ENCODE data around the gene AK5.

DNA sequence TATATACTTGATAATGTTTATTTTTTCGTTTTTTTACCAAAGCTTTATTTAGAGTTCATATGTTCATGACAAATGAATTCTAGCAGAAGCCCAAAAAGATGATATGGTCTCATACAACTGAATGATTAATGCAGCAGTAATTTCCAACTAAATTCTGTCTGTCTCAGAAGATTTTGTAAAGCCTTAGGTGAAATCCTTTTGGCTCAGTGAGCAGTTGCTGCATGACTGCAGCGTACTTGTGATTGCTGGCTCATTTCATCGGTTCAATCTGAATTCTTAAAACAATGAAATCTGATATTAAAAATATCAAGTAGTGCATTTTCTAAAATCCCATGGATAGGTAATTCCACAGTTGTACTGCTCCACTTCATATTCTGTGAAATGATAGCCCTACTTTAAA lies 73.2 kb downstream of the AK5 start:
- TF ChIP-seq POLR2AphosphoS5 (IDR thresholded peaks at IDR 0.05) (no peak), CTCF (IDR thresholded peaks at IDR 0.05) (no peak), POLR2A (IDR thresholded peaks at IDR 0.05) (no peak), EP300 (IDR thresholded peaks at IDR 0.05) (no peak)

All from suprapubic skin (tissue), 4 donors.